HepG2 (cell line): ENCODE results near the gene EVA1A. TPM values are rescaled to one million over a fixed set of nuclear protein-coding genes. Genes with fewer than 3 reads are reported as not detected.

Source experiments
- AGO2 ChIP-seq: fragments of 200-400 bp; formaldehyde crosslinking; optimal IDR thresholded peaks from 2 replicates; pipeline ENCODE3; 2017; ENCODE audit warnings: mild to moderate bottlenecking, low read depth, low read length, moderate library complexity
- DNMT1 ChIP-seq: sonication (generic); formaldehyde crosslinking; IDR thresholded peaks from 2 replicates; pipeline ENCODE4 v1.5.1; 2020; ENCODE audit warnings: mild to moderate bottlenecking, missing genetic modification reagents
- GZF1 ChIP-seq: sonication (generic); formaldehyde crosslinking; IDR thresholded peaks from 2 replicates; pipeline ENCODE4 v1.5.1; 2020; ENCODE audit warnings: mild to moderate bottlenecking, missing genetic modification reagents
- KLF6 ChIP-seq: IDR thresholded peaks from 2 replicates; pipeline ENCODE4 v1.8.0; 2016; ENCODE audit warnings: missing biosample characterization, missing genetic modification reagents
- NFE2L1 ChIP-seq: sonication (generic); formaldehyde crosslinking; IDR thresholded peaks from 2 replicates; pipeline ENCODE4 v1.4.0; 2020; ENCODE audit warnings: missing genetic modification reagents, mild to moderate bottlenecking, borderline replicate concordance
- POLR2AphosphoS2 ChIP-seq: IDR thresholded peaks from 2 replicates; pipeline ENCODE4 v1.6.1; 2011; ENCODE audit warnings: low read depth, low read length, improper control_type of control experiment
- ZNF616 ChIP-seq: sonication (generic); formaldehyde crosslinking; IDR thresholded peaks from 2 replicates; pipeline ENCODE4 v1.5.0; 2020; ENCODE audit warnings: low read depth, mild to moderate bottlenecking, missing genetic modification reagents
- ZNF619 ChIP-seq: sonication (generic); formaldehyde crosslinking; IDR thresholded peaks from 2 replicates; pipeline ENCODE4 v1.4.0; 2020; ENCODE audit warnings: mild to moderate bottlenecking, missing genetic modification reagents
- ZNF788 ChIP-seq: sonication (generic); formaldehyde crosslinking; IDR thresholded peaks from 2 replicates; pipeline ENCODE4 v1.5.0; 2020; ENCODE audit warnings: mild to moderate bottlenecking, missing genetic modification reagents, borderline replicate concordance
- ZSCAN31 ChIP-seq: sonication (generic); formaldehyde crosslinking; IDR thresholded peaks from 2 replicates; pipeline ENCODE4 v1.5.0; 2020; ENCODE audit warnings: low read depth, mild to moderate bottlenecking, missing genetic modification reagents
- polyA plus RNA-seq, 8 experiments: library from polyadenylated mRNA; depleted of rRNA in 3 of 8; stranded (reverse) in 7 of 8; unstranded in 1 of 8; fragments of >200 nt; fragmentation: Illumina TruSeq in 4 of 8; extraction: Trizol in 4 of 8; gene quantifications; 2 replicates each; pipeline versions ENCODE4 v1.2.1 to v1.2.3, GENCODE V29; 2011 to 2016; ENCODE audit warnings: low read depth in 4 of 8, missing spikeins in 1 of 8, mixed read lengths in 1 of 8; ENCODE audit not compliant: insufficient read depth in 1 of 8
- total RNA-seq, 5 experiments: library from RNA; depleted of rRNA; stranded (reverse); fragments of >200 nt; fragmentation: Illumina TruSeq; extraction: Trizol; gene quantifications; 2 replicates each; pipeline ENCODE4 v1.2.3, GENCODE V29; 2016; ENCODE audit warnings: low read depth in 1 of 5
- TF ChIP-seq, protein P1 (sequence below): sonication (generic); formaldehyde crosslinking; IDR thresholded peaks from 2 replicates; pipeline ENCODE4 v1.8.0; 2022; ENCODE audit warnings: mild to moderate bottlenecking, missing genetic modification reagents, moderate library complexity
- TF ChIP-seq, protein P2 (sequence below): sonication (generic); formaldehyde crosslinking; IDR thresholded peaks from 2 replicates; pipeline ENCODE4 v1.5.1; 2020; ENCODE audit warnings: mild to moderate bottlenecking, missing genetic modification reagents, moderate library complexity
- TF ChIP-seq, protein P3 (sequence below): sonication (generic); formaldehyde crosslinking; IDR thresholded peaks from 2 replicates; pipeline ENCODE4 v1.5.1; 2020; ENCODE audit warnings: mild to moderate bottlenecking, missing genetic modification reagents, borderline replicate concordance
- TF ChIP-seq, protein P4 (sequence below): sonication (generic); formaldehyde crosslinking; IDR thresholded peaks from 2 replicates; pipeline ENCODE4 v1.4.0; 2020; ENCODE audit warnings: missing genetic modification reagents
- TF ChIP-seq, protein P5 (sequence below): sonication (generic); formaldehyde crosslinking; IDR thresholded peaks from 2 replicates; pipeline ENCODE4 v1.4.0; 2020; ENCODE audit warnings: missing genetic modification reagents

EVA1A gene
- total and polyA plus RNA-seq, 2 of the 13 experiments (the other 11 are each of a cell fraction or from before 2014, with no cell fraction given): 57.5 to 57.8 TPM

DNA sequence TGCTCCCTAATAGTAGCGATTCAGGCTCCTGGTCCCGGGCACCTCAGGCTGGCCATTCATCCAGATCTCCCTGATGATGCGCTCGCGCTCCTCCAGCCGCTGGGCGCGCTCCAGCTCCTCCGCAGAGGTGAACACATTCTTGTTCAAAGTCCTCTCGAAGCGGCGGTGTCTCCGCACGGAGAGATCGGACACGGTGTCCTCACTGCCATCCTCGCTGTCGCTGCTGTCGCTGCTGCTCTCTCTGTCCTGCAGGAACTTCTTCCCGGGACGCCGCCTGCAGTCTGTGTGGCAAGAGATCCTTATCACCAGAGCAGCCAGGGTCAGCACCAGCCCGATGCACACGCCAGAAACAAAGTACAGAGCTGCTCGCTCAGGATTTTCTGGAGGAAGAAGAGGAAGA is 67.5 kb downstream of the EVA1A start (continued):
- no peak for TF ChIP-seq ZNF619 (CRISPR knock-in tag)
- TF ChIP-seq, protein P1, sequence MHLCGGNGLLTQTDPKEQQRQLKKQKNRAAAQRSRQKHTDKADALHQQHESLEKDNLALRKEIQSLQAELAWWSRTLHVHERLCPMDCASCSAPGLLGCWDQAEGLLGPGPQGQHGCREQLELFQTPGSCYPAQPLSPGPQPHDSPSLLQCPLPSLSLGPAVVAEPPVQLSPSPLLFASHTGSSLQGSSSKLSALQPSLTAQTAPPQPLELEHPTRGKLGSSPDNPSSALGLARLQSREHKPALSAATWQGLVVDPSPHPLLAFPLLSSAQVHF (CRISPR knock-in tag): no peak
- TF ChIP-seq, protein P2, sequence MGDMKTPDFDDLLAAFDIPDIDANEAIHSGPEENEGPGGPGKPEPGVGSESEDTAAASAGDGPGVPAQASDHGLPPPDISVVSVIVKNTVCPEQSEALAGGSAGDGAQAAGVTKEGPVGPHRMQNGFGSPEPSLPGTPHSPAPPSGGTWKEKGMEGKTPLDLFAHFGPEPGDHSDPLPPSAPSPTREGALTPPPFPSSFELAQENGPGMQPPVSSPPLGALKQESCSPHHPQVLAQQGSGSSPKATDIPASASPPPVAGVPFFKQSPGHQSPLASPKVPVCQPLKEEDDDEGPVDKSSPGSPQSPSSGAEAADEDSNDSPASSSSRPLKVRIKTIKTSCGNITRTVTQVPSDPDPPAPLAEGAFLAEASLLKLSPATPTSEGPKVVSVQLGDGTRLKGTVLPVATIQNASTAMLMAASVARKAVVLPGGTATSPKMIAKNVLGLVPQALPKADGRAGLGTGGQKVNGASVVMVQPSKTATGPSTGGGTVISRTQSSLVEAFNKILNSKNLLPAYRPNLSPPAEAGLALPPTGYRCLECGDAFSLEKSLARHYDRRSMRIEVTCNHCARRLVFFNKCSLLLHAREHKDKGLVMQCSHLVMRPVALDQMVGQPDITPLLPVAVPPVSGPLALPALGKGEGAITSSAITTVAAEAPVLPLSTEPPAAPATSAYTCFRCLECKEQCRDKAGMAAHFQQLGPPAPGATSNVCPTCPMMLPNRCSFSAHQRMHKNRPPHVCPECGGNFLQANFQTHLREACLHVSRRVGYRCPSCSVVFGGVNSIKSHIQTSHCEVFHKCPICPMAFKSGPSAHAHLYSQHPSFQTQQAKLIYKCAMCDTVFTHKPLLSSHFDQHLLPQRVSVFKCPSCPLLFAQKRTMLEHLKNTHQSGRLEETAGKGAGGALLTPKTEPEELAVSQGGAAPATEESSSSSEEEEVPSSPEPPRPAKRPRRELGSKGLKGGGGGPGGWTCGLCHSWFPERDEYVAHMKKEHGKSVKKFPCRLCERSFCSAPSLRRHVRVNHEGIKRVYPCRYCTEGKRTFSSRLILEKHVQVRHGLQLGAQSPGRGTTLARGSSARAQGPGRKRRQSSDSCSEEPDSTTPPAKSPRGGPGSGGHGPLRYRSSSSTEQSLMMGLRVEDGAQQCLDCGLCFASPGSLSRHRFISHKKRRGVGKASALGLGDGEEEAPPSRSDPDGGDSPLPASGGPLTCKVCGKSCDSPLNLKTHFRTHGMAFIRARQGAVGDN (CRISPR knock-in tag): peak; percentile 66
- TF ChIP-seq, protein P3, sequence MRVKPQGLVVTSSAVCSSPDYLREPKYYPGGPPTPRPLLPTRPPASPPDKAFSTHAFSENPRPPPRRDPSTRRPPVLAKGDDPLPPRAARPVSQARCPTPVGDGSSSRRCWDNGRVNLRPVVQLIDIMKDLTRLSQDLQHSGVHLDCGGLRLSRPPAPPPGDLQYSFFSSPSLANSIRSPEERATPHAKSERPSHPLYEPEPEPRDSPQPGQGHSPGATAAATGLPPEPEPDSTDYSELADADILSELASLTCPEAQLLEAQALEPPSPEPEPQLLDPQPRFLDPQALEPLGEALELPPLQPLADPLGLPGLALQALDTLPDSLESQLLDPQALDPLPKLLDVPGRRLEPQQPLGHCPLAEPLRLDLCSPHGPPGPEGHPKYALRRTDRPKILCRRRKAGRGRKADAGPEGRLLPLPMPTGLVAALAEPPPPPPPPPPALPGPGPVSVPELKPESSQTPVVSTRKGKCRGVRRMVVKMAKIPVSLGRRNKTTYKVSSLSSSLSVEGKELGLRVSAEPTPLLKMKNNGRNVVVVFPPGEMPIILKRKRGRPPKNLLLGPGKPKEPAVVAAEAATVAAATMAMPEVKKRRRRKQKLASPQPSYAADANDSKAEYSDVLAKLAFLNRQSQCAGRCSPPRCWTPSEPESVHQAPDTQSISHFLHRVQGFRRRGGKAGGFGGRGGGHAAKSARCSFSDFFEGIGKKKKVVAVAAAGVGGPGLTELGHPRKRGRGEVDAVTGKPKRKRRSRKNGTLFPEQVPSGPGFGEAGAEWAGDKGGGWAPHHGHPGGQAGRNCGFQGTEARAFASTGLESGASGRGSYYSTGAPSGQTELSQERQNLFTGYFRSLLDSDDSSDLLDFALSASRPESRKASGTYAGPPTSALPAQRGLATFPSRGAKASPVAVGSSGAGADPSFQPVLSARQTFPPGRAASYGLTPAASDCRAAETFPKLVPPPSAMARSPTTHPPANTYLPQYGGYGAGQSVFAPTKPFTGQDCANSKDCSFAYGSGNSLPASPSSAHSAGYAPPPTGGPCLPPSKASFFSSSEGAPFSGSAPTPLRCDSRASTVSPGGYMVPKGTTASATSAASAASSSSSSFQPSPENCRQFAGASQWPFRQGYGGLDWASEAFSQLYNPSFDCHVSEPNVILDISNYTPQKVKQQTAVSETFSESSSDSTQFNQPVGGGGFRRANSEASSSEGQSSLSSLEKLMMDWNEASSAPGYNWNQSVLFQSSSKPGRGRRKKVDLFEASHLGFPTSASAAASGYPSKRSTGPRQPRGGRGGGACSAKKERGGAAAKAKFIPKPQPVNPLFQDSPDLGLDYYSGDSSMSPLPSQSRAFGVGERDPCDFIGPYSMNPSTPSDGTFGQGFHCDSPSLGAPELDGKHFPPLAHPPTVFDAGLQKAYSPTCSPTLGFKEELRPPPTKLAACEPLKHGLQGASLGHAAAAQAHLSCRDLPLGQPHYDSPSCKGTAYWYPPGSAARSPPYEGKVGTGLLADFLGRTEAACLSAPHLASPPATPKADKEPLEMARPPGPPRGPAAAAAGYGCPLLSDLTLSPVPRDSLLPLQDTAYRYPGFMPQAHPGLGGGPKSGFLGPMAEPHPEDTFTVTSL (CRISPR knock-in tag): no peak
- TF ChIP-seq NFE2L1: no peak
- TF ChIP-seq, protein P4, sequence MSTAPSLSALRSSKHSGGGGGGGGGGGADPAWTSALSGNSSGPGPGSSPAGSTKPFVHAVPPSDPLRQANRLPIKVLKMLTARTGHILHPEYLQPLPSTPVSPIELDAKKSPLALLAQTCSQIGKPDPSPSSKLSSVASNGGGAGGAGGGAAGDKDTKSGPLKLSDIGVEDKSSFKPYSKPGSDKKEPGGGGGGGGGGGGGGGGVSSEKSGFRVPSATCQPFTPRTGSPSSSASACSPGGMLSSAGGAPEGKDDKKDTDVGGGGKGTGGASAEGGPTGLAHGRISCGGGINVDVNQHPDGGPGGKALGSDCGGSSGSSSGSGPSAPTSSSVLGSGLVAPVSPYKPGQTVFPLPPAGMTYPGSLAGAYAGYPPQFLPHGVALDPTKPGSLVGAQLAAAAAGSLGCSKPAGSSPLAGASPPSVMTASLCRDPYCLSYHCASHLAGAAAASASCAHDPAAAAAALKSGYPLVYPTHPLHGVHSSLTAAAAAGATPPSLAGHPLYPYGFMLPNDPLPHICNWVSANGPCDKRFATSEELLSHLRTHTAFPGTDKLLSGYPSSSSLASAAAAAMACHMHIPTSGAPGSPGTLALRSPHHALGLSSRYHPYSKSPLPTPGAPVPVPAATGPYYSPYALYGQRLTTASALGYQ (CRISPR knock-in tag): no peak
- TF ChIP-seq AGO2: peak; percentile 91
- no peak for TF ChIP-seq KLF6 (CRISPR knock-in tag)
- no peak for TF ChIP-seq ZNF616 (CRISPR knock-in tag)
- no peak for TF ChIP-seq POLR2AphosphoS2
- no peak for TF ChIP-seq ZSCAN31 (CRISPR knock-in tag)
- TF ChIP-seq, protein P5, sequence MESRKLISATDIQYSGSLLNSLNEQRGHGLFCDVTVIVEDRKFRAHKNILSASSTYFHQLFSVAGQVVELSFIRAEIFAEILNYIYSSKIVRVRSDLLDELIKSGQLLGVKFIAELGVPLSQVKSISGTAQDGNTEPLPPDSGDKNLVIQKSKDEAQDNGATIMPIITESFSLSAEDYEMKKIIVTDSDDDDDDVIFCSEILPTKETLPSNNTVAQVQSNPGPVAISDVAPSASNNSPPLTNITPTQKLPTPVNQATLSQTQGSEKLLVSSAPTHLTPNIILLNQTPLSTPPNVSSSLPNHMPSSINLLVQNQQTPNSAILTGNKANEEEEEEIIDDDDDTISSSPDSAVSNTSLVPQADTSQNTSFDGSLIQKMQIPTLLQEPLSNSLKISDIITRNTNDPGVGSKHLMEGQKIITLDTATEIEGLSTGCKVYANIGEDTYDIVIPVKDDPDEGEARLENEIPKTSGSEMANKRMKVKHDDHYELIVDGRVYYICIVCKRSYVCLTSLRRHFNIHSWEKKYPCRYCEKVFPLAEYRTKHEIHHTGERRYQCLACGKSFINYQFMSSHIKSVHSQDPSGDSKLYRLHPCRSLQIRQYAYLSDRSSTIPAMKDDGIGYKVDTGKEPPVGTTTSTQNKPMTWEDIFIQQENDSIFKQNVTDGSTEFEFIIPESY (CRISPR knock-in tag): peak; percentile 91
- TF ChIP-seq DNMT1 (CRISPR knock-in tag): no peak
- TF ChIP-seq ZNF788: 0 out of 2 replicates have a peak, but pooled peaks have one; percentile 20
- no peak for TF ChIP-seq GZF1
